Epithelial cell of esophagus (primary cell): ENCODE measurements around the gene EML4.

Experiments used
- DNase-seq: peaks from one replicate; pipeline ENCODE4 v3.0.0; 2010; ENCODE audit warnings: low read depth
- H3K4me3 ChIP-seq: 2 replicates; pipeline ENCODE4 v1.5.1; 2011; ENCODE audit warnings: mild to moderate bottlenecking, low read length, control low read depth
- TF ChIP-seq, protein P1 (sequence below): IDR thresholded peaks from 2 replicates; pipeline ENCODE4 v1.5.1; 2011; ENCODE audit warnings: low read depth, mild to moderate bottlenecking, low read length, control low read depth, inconsistent platforms; ENCODE audit not compliant: insufficient read depth; ENCODE audit errors: missing control alignments

The EML4 gene

DNA sequence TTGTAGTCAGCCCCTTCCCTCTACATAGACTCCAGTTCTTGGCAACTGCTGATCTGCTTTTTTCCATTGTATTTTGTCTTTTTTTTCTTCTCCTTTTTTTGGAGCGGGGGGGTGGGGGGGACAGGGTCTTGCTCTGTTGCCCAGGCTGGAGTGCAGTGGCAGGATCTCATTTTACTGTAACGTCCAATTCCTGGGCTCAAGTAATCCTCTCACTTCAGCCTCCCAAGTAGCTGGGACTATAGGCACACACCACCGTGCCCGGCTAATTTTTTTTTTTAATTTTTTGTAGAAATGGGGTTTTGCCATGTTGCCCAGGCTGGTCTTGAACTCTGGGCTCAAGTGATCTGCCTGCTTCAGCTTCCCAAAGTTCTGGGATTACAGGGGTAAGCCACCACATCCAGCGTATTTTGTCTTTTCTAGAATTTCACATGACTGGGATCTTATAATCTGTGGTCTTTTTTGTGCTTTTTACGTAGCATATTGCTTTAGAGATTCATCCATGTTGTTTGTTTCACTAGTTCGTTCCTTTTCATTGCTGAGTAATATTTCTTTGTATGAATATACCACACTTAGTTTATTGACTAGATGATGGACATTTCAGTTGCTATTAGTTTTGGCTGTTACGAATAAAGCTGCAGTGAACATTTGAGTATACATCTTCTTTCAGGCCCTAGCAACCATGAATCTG, 17.9 kb downstream of the EML4 start:
- no peak overlapping the region for H3K4me3 ChIP-seq
- TF ChIP-seq, protein P1, sequence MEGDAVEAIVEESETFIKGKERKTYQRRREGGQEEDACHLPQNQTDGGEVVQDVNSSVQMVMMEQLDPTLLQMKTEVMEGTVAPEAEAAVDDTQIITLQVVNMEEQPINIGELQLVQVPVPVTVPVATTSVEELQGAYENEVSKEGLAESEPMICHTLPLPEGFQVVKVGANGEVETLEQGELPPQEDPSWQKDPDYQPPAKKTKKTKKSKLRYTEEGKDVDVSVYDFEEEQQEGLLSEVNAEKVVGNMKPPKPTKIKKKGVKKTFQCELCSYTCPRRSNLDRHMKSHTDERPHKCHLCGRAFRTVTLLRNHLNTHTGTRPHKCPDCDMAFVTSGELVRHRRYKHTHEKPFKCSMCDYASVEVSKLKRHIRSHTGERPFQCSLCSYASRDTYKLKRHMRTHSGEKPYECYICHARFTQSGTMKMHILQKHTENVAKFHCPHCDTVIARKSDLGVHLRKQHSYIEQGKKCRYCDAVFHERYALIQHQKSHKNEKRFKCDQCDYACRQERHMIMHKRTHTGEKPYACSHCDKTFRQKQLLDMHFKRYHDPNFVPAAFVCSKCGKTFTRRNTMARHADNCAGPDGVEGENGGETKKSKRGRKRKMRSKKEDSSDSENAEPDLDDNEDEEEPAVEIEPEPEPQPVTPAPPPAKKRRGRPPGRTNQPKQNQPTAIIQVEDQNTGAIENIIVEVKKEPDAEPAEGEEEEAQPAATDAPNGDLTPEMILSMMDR, result no peak
- DNase-seq, result no peak

DNA sequence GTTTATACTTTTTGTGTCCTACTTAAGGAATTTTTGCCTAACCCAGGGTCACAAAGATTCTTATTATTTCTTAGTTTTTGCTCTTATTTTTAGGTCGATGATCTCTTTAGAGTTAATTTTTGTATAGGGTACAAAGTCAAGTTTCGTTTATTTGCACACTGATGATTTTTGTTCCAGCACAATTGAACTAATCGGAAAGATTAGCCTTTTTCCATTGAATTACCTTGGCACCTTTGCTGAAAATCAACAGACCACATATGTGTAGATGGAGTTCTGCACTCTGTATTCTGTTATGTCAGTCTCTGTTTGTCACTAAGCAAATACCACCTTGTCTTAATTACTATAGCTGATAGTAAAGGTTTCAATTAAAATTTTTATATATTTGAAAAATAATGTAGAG, 18.7 kb downstream of the EML4 start:
- TF ChIP-seq, protein P1, result no peak
- no peak overlapping the region for H3K4me3 ChIP-seq
- DNase-seq, result no peak

DNA sequence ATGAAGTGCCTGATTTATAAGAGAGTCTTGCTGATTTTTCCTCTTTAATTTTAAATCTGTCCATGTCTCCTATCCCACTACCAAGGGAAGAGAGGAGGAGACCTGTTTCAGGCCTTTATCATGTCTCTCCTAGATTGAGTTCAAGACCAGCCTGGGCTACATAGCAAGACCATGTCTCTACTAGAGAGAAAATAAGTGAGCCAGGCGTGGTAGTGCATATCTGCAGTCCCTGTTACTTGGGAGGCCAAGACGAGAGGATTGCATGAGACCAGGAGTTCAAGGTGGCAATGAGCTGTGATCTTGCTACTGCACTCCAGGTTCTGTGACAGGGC, 20.0 kb downstream of the EML4 start:
- TF ChIP-seq, protein P1, result no peak
- no peak overlapping the region for H3K4me3 ChIP-seq
- DNase-seq, result no peak

DNA sequence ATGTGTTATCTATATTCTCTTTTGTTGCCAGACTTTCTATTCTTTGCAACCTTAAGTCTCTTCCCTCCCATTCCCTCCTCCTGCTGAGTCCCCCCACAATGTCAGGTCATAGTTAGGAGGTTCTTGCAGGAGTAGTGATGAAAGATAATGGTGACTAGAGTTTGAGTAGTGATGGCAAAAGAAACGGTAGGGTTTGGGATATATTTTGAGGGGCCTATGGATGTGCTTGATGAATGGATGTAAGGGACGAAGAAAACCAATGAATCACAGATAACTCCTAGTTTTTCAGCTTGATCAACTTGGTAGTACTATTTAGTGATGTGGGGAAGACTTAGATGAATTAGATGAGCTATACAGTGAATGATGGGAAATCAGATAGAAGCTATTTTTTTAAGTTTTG, 21.0 kb downstream of the EML4 start:
- no peak for DNase-seq
- no peak overlapping the region for H3K4me3 ChIP-seq
- TF ChIP-seq, protein P1, result no peak

DNA sequence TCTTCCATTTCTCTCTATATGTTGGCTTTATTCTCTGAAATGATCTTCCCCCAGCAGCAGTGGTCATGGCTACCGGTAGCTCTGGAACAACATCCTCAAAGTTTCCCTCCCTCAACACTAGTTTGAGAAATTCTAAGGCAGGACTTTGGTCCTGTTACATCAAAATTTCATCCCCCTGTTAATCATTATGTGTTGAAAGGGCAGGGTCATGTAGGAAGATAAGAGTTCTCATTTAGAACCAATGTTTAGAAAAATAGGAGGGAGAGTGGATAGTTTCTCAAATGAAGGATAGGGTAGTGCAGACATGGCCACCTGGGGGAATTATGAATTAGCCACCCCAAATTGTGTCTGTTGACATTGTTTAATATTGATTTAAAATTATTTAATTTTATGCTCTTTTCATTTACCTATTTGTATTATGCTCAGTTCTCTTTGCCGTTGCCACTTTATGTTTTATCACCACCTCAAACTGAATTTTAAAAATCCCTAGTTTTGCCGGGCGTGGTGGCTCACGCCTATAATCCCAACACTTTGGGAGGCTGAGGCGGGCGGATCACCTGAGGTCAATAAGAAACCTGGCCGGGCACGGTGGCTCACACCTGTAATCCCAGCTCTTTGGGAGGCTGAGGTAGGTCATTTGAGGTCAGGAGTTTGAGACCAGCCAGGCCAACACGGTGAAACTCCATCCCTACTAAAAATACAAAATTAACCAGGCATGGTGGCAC, 22.3 kb downstream of the EML4 start:
- no peak for DNase-seq
- TF ChIP-seq, protein P1, result no peak
- H3K4me3 ChIP-seq, result no peak overlapping the region

DNA sequence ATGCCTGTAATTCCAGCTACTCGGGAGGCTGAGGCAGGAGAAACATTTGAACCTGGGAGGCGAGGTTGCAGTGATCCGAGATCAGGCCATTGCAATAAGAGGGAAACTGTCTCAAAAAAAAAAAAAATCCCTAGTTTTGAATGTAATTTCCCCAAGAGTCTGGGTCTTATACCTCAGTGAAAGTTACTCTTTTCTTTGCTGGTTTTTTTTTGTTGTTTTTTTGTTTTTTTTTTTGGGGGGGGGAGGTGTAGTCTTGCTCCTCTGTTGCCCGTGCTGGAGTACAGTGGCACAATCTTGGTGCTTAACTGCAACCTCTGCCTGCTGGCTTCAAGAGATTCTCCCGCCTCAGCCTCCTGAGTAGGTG, 22.8 kb downstream of the EML4 start:
- DNase-seq, result no peak
- H3K4me3 ChIP-seq, result no peak overlapping the region
- TF ChIP-seq, protein P1, result no peak
